Large intestine (tissue), 3 donors: ENCODE data around the gene SLC7A6. TPM values are rescaled to one million over a fixed set of nuclear protein-coding genes. Genes with fewer than 3 reads are reported as not detected.

ENCODE experiments used
- DNase-seq, 2 donors: peaks; one replicate each; pipeline versions ENCODE4 v3.0.0 to v3.0.0-alpha.2; 2013
- H3K27ac ChIP-seq: one replicate; pipeline ENCODE4 v1.5.1; 2013; ENCODE audit warnings: low read length
- H3K27me3 ChIP-seq: 2 replicates; pipeline ENCODE4 v1.6.1; 2013; ENCODE audit warnings: low read length; ENCODE audit not compliant: control insufficient read depth, insufficient read depth
- H3K36me3 ChIP-seq: 2 replicates; pipeline ENCODE4 v1.6.1; 2013; ENCODE audit warnings: low read length; ENCODE audit not compliant: control insufficient read depth, insufficient read depth
- H3K4me1 ChIP-seq: one replicate; pipeline ENCODE4 v1.6.1; 2013; ENCODE audit warnings: low read length; ENCODE audit not compliant: control insufficient read depth, insufficient read depth
- H3K4me3 ChIP-seq: one replicate; pipeline ENCODE4 v1.5.1; 2013; ENCODE audit warnings: low read length
- H3K9me3 ChIP-seq: one replicate; pipeline ENCODE4 v1.6.1; 2013; ENCODE audit warnings: mild to moderate bottlenecking, low read depth, low read length, moderate library complexity; ENCODE audit not compliant: control insufficient read depth
- WGBS: methylation state at CpG from one replicate; pipeline ENCODE4 v1.1.5; 2013; ENCODE audit warnings: low lambda C conversion rate; ENCODE audit not compliant: insufficient coverage; 5-methylcytosine and 5-hydroxymethylcytosine counted together
- polyA plus RNA-seq: library from polyadenylated mRNA; unstranded; fragments of 120-200 nt; gene quantifications from one replicate; pipeline ENCODE4 v1.2.1, GENCODE V29; 2013

Gene SLC7A6
- polyA plus RNA-seq, 1 donor: 11.6 TPM

GRCh38 chr16:68289621-68290329 lies 25.4 kb downstream of the SLC7A6 start:
- Histone ChIP-seq H3K4me1 (no peaks in the 10 kb centered on the region), H3K27ac (no peak overlapping the region)

DNA sequence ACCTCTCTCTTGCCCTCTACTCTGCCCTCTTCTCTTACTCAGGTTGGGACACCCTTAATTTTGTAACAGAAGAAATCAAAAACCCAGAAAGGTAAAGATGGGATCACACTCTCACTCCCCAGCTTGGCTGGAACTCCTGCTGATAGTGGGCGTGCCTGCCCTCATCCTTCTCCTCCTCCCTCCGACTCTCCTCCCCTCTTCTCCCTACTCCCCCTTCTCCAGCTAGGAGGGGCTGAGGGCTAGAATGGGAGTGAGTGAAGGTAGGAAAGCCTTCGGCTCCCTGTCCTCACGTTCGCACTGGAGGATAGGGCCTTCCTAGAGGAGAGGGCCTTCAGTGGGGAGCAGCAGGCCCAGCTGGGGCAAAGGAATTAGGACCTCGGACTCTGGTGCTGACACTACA lies 26.1 kb downstream of the SLC7A6 start:
- no CpG with 5 or more reads among the region's 6 CpGs for WGBS
- H3K36me3 ChIP-seq: peaks cover 49% of the 10 kb centered on the region
- H3K27me3 ChIP-seq: no peaks in the 10 kb centered on the region
- H3K4me3 ChIP-seq: no peak overlapping the region
- H3K9me3 ChIP-seq: no peaks in the 10 kb centered on the region
- DNase-seq: no peak
- no peak overlapping the region for H3K27ac ChIP-seq
- H3K4me1 ChIP-seq: no peaks in the 10 kb centered on the region

More at GRCh38 chr16:68289621-68290329, 25.4 kb downstream of the SLC7A6 start:
- H3K27me3 ChIP-seq: no peaks in the 10 kb centered on the region
- H3K36me3 ChIP-seq: peaks cover 48% of the 10 kb centered on the region
- no peaks in the 10 kb centered on the region for H3K9me3 ChIP-seq
- 85% methylated on average over 1 of the region's 4 CpGs for WGBS
- DNase-seq: no peak
- no peak overlapping the region for H3K4me3 ChIP-seq

DNA sequence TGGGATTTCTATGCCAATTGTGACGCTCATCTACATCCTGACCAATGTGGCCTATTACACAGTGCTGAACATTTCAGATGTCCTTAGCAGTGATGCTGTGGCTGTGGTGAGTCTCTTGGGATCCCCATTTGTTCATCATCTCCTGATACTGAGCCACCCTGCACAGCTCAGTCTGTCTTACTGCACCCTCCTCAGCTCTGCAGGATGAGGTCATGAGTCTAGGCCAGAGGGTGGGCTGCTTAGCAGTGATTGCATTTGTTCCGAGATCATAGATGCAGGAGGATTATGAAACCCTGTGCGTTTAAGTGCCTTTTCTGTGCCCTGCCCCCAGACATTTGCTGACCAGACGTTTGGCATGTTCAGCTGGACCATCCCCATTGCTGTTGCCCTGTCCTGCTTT lies 26.9 kb downstream of the SLC7A6 start:
- Histone ChIP-seq H3K4me1 (no peaks in the 10 kb centered on the region), H3K9me3 (no peaks in the 10 kb centered on the region), H3K27me3 (no peaks in the 10 kb centered on the region), H3K4me3 (no peak overlapping the region), H3K27ac (no peak overlapping the region), H3K36me3 (peaks cover 54% of the 10 kb centered on the region)
- no CpG with 5 or more reads among the region's 4 CpGs for WGBS
- no peak for DNase-seq

GRCh38 chr16:68292425-68292824 lies 28.1 kb downstream of the SLC7A6 start:
- peaks cover 63% of the 10 kb centered on the region for H3K36me3 ChIP-seq

DNA sequence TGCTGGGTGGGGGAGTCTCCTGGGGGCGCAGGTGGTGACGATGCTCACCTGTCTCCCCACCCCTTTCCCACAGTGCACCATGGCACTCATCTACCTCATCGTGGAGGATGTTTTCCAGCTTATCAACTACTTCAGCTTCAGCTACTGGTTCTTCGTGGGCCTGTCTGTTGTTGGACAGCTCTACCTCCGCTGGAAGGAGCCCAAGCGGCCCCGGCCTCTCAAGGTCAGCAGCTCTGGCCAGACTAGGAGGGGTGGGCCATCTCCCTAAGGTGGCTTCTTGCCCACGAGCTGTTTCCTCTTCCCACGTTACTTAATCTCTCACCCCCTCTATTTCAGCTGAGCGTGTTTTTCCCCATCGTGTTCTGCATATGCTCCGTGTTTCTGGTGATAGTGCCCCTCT lies 32.0 kb downstream of the SLC7A6 start:
- H3K27me3 ChIP-seq: no peaks in the 10 kb centered on the region
- no peak for DNase-seq
- no peak overlapping the region for H3K27ac ChIP-seq
- 96% methylated on average over 4 of the region's 12 CpGs for WGBS
- peaks cover 5% of the 10 kb centered on the region for H3K4me1 ChIP-seq
- no peaks in the 10 kb centered on the region for H3K9me3 ChIP-seq
- no peak overlapping the region for H3K4me3 ChIP-seq
- peaks cover 81% of the 10 kb centered on the region for H3K36me3 ChIP-seq

More at GRCh38 chr16:68292425-68292824, 28.1 kb downstream of the SLC7A6 start:
- no peak for DNase-seq
- WGBS: 100% methylated on average over 1 of the region's 5 CpGs
- H3K9me3 ChIP-seq: no peaks in the 10 kb centered on the region
- H3K27ac ChIP-seq: no peak overlapping the region
- no peaks in the 10 kb centered on the region for H3K27me3 ChIP-seq
- H3K4me1 ChIP-seq: no peaks in the 10 kb centered on the region
- no peak overlapping the region for H3K4me3 ChIP-seq

GRCh38 chr16:68296693-68297092 lies 32.4 kb downstream of the SLC7A6 start:
- WGBS: no CpG with 5 or more reads among the region's 6 CpGs
- Histone ChIP-seq H3K36me3 (peaks cover 80% of the 10 kb centered on the region), H3K4me1 (peaks cover 5% of the 10 kb centered on the region), H3K27me3 (no peaks in the 10 kb centered on the region), H3K27ac (no peak overlapping the region), H3K4me3 (no peak overlapping the region), H3K9me3 (no peaks in the 10 kb centered on the region)
- no peak for DNase-seq

DNA sequence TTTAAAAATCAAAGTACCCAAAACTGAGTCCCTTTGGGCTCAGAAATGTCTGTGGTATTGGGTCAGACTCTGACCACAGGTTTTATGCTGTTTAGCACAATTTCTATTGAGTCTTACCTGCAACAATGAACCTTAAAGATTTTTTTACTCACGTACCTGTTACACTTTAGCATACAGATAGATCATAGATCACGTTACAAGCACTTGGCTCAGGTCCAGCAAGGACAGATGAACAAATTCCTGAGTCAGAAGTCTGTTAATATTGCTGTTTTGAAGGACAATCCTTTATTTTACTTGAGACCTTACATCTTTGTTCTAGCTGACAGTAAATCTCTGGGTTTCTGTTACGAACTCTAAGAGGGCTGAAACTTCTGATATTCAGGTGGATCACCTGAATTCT lies 33.6 kb downstream of the SLC7A6 start:
- Histone ChIP-seq H3K27me3 (no peaks in the 10 kb centered on the region), H3K27ac (no peak overlapping the region), H3K9me3 (no peaks in the 10 kb centered on the region), H3K4me3 (no peak overlapping the region), H3K4me1 (peaks cover 5% of the 10 kb centered on the region), H3K36me3 (peaks cover 82% of the 10 kb centered on the region)
- WGBS: 26% methylated on average over 2 of the region's 3 CpGs
- peak; percentile 28 to 61 for DNase-seq

DNA sequence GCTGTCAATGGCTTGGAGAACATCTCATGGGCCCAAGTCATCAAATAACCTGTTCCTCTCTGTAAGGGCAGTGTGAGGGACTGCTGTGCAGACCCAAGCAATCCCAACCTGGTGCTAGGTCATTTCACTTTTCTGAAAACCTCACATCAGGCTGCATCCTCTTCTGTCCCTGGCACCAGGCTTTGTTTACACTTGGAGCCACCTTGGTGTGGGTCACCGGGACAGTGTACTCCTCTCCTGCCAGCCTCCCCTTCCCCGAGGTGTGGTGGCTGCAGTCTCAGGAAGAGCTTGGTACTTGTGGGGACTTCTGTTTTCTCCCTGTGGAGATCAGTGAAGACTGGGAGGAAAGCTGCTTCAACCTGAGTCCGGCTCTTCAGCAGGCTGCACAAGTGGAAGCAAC lies 34.0 kb downstream of the SLC7A6 start:
- no CpG with 5 or more reads among the region's 3 CpGs for WGBS
- Histone ChIP-seq H3K9me3 (no peaks in the 10 kb centered on the region), H3K27ac (no peak overlapping the region), H3K4me1 (peaks cover 5% of the 10 kb centered on the region), H3K36me3 (peaks cover 83% of the 10 kb centered on the region), H3K4me3 (no peak overlapping the region), H3K27me3 (no peaks in the 10 kb centered on the region)
- DNase-seq: no peak

- H3K27ac ChIP-seq: no peak overlapping the region
- no peak overlapping the region for H3K4me3 ChIP-seq
- H3K4me1 ChIP-seq: peaks cover 5% of the 10 kb centered on the region
- no peak for DNase-seq
- H3K27me3 ChIP-seq: no peaks in the 10 kb centered on the region
- WGBS: no CpG with 5 or more reads among the region's 5 CpGs
- H3K9me3 ChIP-seq: no peaks in the 10 kb centered on the region
- H3K36me3 ChIP-seq: peaks cover 84% of the 10 kb centered on the region
These were observed 34.7 kb downstream of the SLC7A6 start for GRCh38 chr16:68298907-68299561.

GRCh38 chr16:68299571-68300453 lies 35.5 kb downstream of the SLC7A6 start:
- Histone ChIP-seq H3K36me3 (peaks cover 85% of the 10 kb centered on the region), H3K9me3 (no peaks in the 10 kb centered on the region), H3K4me3 (no peak overlapping the region), H3K27me3 (no peaks in the 10 kb centered on the region), H3K4me1 (peaks cover 5% of the 10 kb centered on the region), H3K27ac (no peak overlapping the region)
- 68% methylated on average over 5 of the region's 11 CpGs for WGBS
- DNase-seq: no peak
